GM19043 (cell line): ENCODE measurements around the gene CCDC30.
"Not testable (repeated sequence)": the region's sequence is repeated elsewhere in the genome, so short reads cannot be mapped to it uniquely, and the experiment has no call there.

Experiments
- ATAC-seq: cut with Tn5 transposase; IDR thresholded peaks from one replicate; pipeline ENCODE4 v1.9.1; 2021; ENCODE audit warnings: low read depth; ENCODE audit not compliant: unreplicated experiment

The CCDC30 gene

GRCh38 chr1:42518908-42519307 lies 55.8 kb downstream of the CCDC30 start:
- ATAC-seq = no peak

- no peak for ATAC-seq
Measured at GRCh38 chr1:42523171-42523570, 60.1 kb downstream of the CCDC30 start.

- no peak for ATAC-seq
Measured at GRCh38 chr1:42524330-42524729, 61.2 kb downstream of the CCDC30 start.

- ATAC-seq = no peak
Measured at GRCh38 chr1:42529724-42530181, 66.7 kb downstream of the CCDC30 start.

GRCh38 chr1:42531043-42531442 lies 68.0 kb downstream of the CCDC30 start:
- no peak for ATAC-seq

- no peak for ATAC-seq
Measured at GRCh38 chr1:42533101-42533863, 70.2 kb downstream of the CCDC30 start.

GRCh38 chr1:42541104-42541503 lies 78.0 kb downstream of the CCDC30 start:
- ATAC-seq = no peak

GRCh38 chr1:42551180-42551579 lies 88.1 kb downstream of the CCDC30 start:
- ATAC-seq = no peak

GRCh38 chr1:42551590-42551989 lies 88.5 kb downstream of the CCDC30 start:
- no peak for ATAC-seq

- no peak for ATAC-seq
Measured at GRCh38 chr1:42552636-42553035, 89.5 kb downstream of the CCDC30 start.

GRCh38 chr1:42557230-42557851 lies 94.3 kb downstream of the CCDC30 start:
- no peak for ATAC-seq

- ATAC-seq = no peak
Measured at GRCh38 chr1:42567038-42567437, 104.0 kb downstream of the CCDC30 start.

GRCh38 chr1:42576935-42577334 lies 113.8 kb downstream of the CCDC30 start:
- ATAC-seq = no peak

GRCh38 chr1:42586016-42586415 lies 122.9 kb downstream of the CCDC30 start:
- ATAC-seq = no peak

- ATAC-seq = no peak
Measured at GRCh38 chr1:42587753-42588152, 124.7 kb downstream of the CCDC30 start.

- ATAC-seq = no peak
Measured at GRCh38 chr1:42592811-42593210, 129.7 kb downstream of the CCDC30 start.

GRCh38 chr1:42593486-42594100 lies 130.5 kb downstream of the CCDC30 start:
- no peak for ATAC-seq

GRCh38 chr1:42601472-42601871 lies 138.4 kb downstream of the CCDC30 start:
- no peak for ATAC-seq

- ATAC-seq = no peak
Measured at GRCh38 chr1:42613803-42614131, 150.7 kb downstream of the CCDC30 start.

GRCh38 chr1:42618866-42619265 lies 155.8 kb downstream of the CCDC30 start:
- ATAC-seq = no peak

- ATAC-seq = no peak
Measured at GRCh38 chr1:42620307-42620706, 157.2 kb downstream of the CCDC30 start.

- ATAC-seq = not testable (repeated sequence)
Measured at GRCh38 chr1:42621180-42621579, 158.1 kb downstream of the CCDC30 start.
